HAP-1 (cell line): ENCODE results near the gene DUSP11.
"Not testable (repeated sequence)": the region's sequence is repeated elsewhere in the genome, so short reads cannot be mapped to it uniquely, and the experiment has no call there.

Experiments used
- DNase-seq, 2 experiments: peaks; one replicate each; pipeline ENCODE4 v3.0.0-alpha.2; 2016 to 2020; ENCODE audit warnings: low spot score in 2 of 2
- H3K27me3 ChIP-seq: fragments of 250-450 bp; sonication (Bioruptor Pico); 2 replicates; pipeline ENCODE4 v1.5.1; 2020; ENCODE audit warnings: low read depth, mild to moderate bottlenecking, moderate library complexity
- H3K36me3 ChIP-seq: fragments of 250-450 bp; sonication (Bioruptor Pico); replicated peaks from 2 replicates; pipeline ENCODE4 v1.5.1; 2020; ENCODE audit warnings: mild to moderate bottlenecking
- H3K4me1 ChIP-seq: fragments of 250-450 bp; sonication (Bioruptor Pico); 2 replicates; pipeline ENCODE4 v1.5.1; 2020; ENCODE audit warnings: mild to moderate bottlenecking
- H3K4me3 ChIP-seq: fragments of 250-450 bp; sonication (Bioruptor Pico); 2 replicates; pipeline ENCODE4 v1.5.1; 2020; ENCODE audit warnings: mild to moderate bottlenecking, moderate library complexity
- H3K9me3 ChIP-seq: fragments of 250-450 bp; sonication (Bioruptor Pico); 2 replicates; pipeline ENCODE4 v1.5.1; 2020; ENCODE audit warnings: mild to moderate bottlenecking, moderate library complexity
- in situ Hi-C: fragments of 300-500 bp; cut with MboI; formaldehyde crosslinking; loops from 3 replicates; pipeline ENCODE4 v1.14.3; 2020; ENCODE audit warnings: low sequenced_read_pairs, inconsistent platforms, mixed read lengths

The DUSP11 gene

GRCh38 chr2:73759904-73760303 is 20.0 kb downstream of the DUSP11 start:
- Histone ChIP-seq H3K9me3 (no peaks in the 10 kb centered on the region), H3K36me3 (peaks cover 16% of the 10 kb centered on the region), H3K4me3 (no peak overlapping the region), H3K4me1 (no peaks in the 10 kb centered on the region), H3K27me3 (no peaks in the 10 kb centered on the region)
- no peak for DNase-seq
- in situ Hi-C loops = no loop called here

GRCh38 chr2:73759285-73759764 is 20.6 kb downstream of the DUSP11 start:
- Histone ChIP-seq H3K27me3 (no peaks in the 10 kb centered on the region), H3K4me3 (no peak overlapping the region), H3K4me1 (no peaks in the 10 kb centered on the region), H3K36me3 (peaks cover 10% of the 10 kb centered on the region), H3K9me3 (no peaks in the 10 kb centered on the region)
- DNase-seq = no peak
- in situ Hi-C loops = no loop called here

GRCh38 chr2:73754332-73754731 is 25.6 kb downstream of the DUSP11 start:
- H3K9me3 ChIP-seq, H3K27me3 ChIP-seq: not testable (repeated sequence)

GRCh38 chr2:73749314-73749713 is 30.6 kb downstream of the DUSP11 start:
- Histone ChIP-seq H3K4me3 (no peak overlapping the region), H3K36me3 (peaks cover 4% of the 10 kb centered on the region; the same call in 1 of the 2 replicates), H3K9me3 (no peaks in the 10 kb centered on the region), H3K4me1 (no peaks in the 10 kb centered on the region), H3K27me3 (no peaks in the 10 kb centered on the region)
- no peak for DNase-seq
- in situ Hi-C loops = no loop called here

More at GRCh38 chr2:73754332-73754731, 25.6 kb downstream of the DUSP11 start:
- H3K36me3 ChIP-seq, H3K4me1 ChIP-seq, in situ Hi-C loops, DNase-seq, H3K4me3 ChIP-seq: not testable (repeated sequence)

GRCh38 chr2:73746877-73747208 is 33.1 kb downstream of the DUSP11 start:
- H3K4me3 ChIP-seq = no peak overlapping the region
- H3K36me3 ChIP-seq = no peaks in the 10 kb centered on the region; the same call in 1 of the 2 replicates
- no peaks in the 10 kb centered on the region for H3K9me3 ChIP-seq
- no peak for DNase-seq
- H3K4me1 ChIP-seq = no peaks in the 10 kb centered on the region
- no peaks in the 10 kb centered on the region for H3K27me3 ChIP-seq
- in situ Hi-C loops = no loop called here

- in situ Hi-C loops = no loop called here
- H3K36me3 ChIP-seq = no peaks in the 10 kb centered on the region; the same call in 1 of the 2 replicates
- no peak for DNase-seq
- no peaks in the 10 kb centered on the region for H3K9me3 ChIP-seq
- no peaks in the 10 kb centered on the region for H3K27me3 ChIP-seq
- H3K4me3 ChIP-seq = no peak overlapping the region
- no peaks in the 10 kb centered on the region for H3K4me1 ChIP-seq
These were observed 33.7 kb downstream of the DUSP11 start for GRCh38 chr2:73746015-73746876.

- no peaks in the 10 kb centered on the region for H3K27me3 ChIP-seq
- no peaks in the 10 kb centered on the region; the same call in 1 of the 2 replicates for H3K9me3 ChIP-seq
- DNase-seq = no peak
- H3K4me1 ChIP-seq = peaks cover 11% of the 10 kb centered on the region
- no peak overlapping the region for H3K4me3 ChIP-seq
- H3K36me3 ChIP-seq = no peaks in the 10 kb centered on the region; the same call in 1 of the 2 replicates
- in situ Hi-C loops = no loop called here
These were observed 39.1 kb downstream of the DUSP11 start for GRCh38 chr2:73740767-73741166.

- peaks cover 5% of the 10 kb centered on the region for H3K36me3 ChIP-seq
- H3K27me3 ChIP-seq = no peaks in the 10 kb centered on the region
- no peak for DNase-seq
- peaks cover 11% of the 10 kb centered on the region for H3K4me1 ChIP-seq
- no peak overlapping the region for H3K4me3 ChIP-seq
- in situ Hi-C loops = loop anchor here (10.0 kb wide), 1 partner anchor 716 kb away; the partner anchor contains the start of genes INO80B and WBP1
- H3K9me3 ChIP-seq = no peaks in the 10 kb centered on the region; the same call in 1 of the 2 replicates
These were observed 40.8 kb downstream of the DUSP11 start for GRCh38 chr2:73739101-73739500.

GRCh38 chr2:73736855-73737779 is 42.8 kb downstream of the DUSP11 start, which contains the start of gene TPRKB:
TSS of gene TPRKB (minus strand) at chr2:73737345. CDS start at chr2:73734569, 2,776 bp downstream.
- no peaks in the 10 kb centered on the region for H3K27me3 ChIP-seq
- peaks cover 14% of the 10 kb centered on the region for H3K4me1 ChIP-seq
- H3K36me3 ChIP-seq = peaks cover 15% of the 10 kb centered on the region
- peak within 1 kb of the TSS; percentile 80 for H3K4me3 ChIP-seq
- no peaks in the 10 kb centered on the region; the same call in 1 of the 2 replicates for H3K9me3 ChIP-seq
- in situ Hi-C loops = loop anchor here (10.0 kb wide), 1 partner anchor 718 kb away; the partner anchor contains the start of genes INO80B and WBP1
- peak; percentile 98 to 99 for DNase-seq

- no peaks in the 10 kb centered on the region; the same call in 1 of the 2 replicates for H3K9me3 ChIP-seq
- peaks cover 14% of the 10 kb centered on the region for H3K4me1 ChIP-seq
- H3K36me3 ChIP-seq = peaks cover 22% of the 10 kb centered on the region
- no peak for DNase-seq
- peak overlapping the region; percentile 80 for H3K4me3 ChIP-seq
- in situ Hi-C loops = loop anchor here (10.0 kb wide), 1 partner anchor 718 kb away; the partner anchor contains the start of genes INO80B and WBP1
- H3K27me3 ChIP-seq = no peaks in the 10 kb centered on the region
These were observed 43.5 kb downstream of the DUSP11 start for GRCh38 chr2:73736378-73736777.

GRCh38 chr2:73730810-73731209 is 49.1 kb downstream of the DUSP11 start:
- in situ Hi-C loops = loop anchor here (10.0 kb wide), 1 partner anchor 724 kb away; the partner anchor contains the start of genes INO80B and WBP1
- no peaks in the 10 kb centered on the region for H3K27me3 ChIP-seq
- no peaks in the 10 kb centered on the region for H3K9me3 ChIP-seq
- H3K4me1 ChIP-seq = peaks cover 3% of the 10 kb centered on the region
- no peak overlapping the region for H3K4me3 ChIP-seq
- no peak for DNase-seq
- H3K36me3 ChIP-seq = peaks cover 52% of the 10 kb centered on the region

- no peak for DNase-seq
- in situ Hi-C loops = no loop called here
- Histone ChIP-seq H3K36me3 (peaks cover 46% of the 10 kb centered on the region), H3K4me1 (peaks cover 2% of the 10 kb centered on the region; the same call in 1 of the 2 replicates), H3K4me3 (no peak overlapping the region), H3K9me3 (no peaks in the 10 kb centered on the region), H3K27me3 (no peaks in the 10 kb centered on the region)
These were observed 51.2 kb downstream of the DUSP11 start for GRCh38 chr2:73728711-73729110.

GRCh38 chr2:73728043-73728442 is 51.9 kb downstream of the DUSP11 start:
- in situ Hi-C loops = no loop called here
- no peak for DNase-seq
- H3K9me3 ChIP-seq = no peaks in the 10 kb centered on the region; the same call in 1 of the 2 replicates
- no peaks in the 10 kb centered on the region for H3K27me3 ChIP-seq
- no peaks in the 10 kb centered on the region; the same call in 1 of the 2 replicates for H3K4me1 ChIP-seq
- no peak overlapping the region for H3K4me3 ChIP-seq
- H3K36me3 ChIP-seq = peaks cover 43% of the 10 kb centered on the region
